Measurements from ENCODE around the gene TBL2. TPM values are rescaled to one million over a fixed set of nuclear protein-coding genes. Genes with fewer than 3 reads are reported as not detected.
"Not testable (repeated sequence)": the region's sequence is repeated elsewhere in the genome, so short reads cannot be mapped to it uniquely, and the experiment has no call there.

TBL2 gene
- total RNA-seq, 1 experiment from 2014 or later, result 55.9 TPM

- Histone ChIP-seq H3K36me3 (no peaks in the 10 kb centered on the region), H3K27me3 (no peaks in the 10 kb centered on the region), H3K4me3 (no peak overlapping the region), H3K27ac (no peak overlapping the region), H3K9me3 (replicated peaks) (no peaks in the 10 kb centered on the region), H3K4me1 (peaks cover 6% of the 10 kb centered on the region)
- peak in 1 of 2 experiments; percentile 40 for DNase-seq
Observed at GRCh38 chr7:73613954-73614735, 35.8 kb upstream of the TBL2 start.

GRCh38 chr7:73612598-73613269, 34.4 kb upstream of the TBL2 start:
- DNase-seq, result peak; percentile 59 to 75

GRCh38 chr7:73611017-73611555, 32.7 kb upstream of the TBL2 start:
- no peaks in the 10 kb centered on the region for H3K9me3 ChIP-seq (replicated peaks)
- DNase-seq, result peak; percentile 75 to 84
- H3K36me3 ChIP-seq, result no peaks in the 10 kb centered on the region
- H3K27ac ChIP-seq, result no peak overlapping the region
- H3K4me3 ChIP-seq, result no peak overlapping the region
- H3K4me1 ChIP-seq, result peaks cover 6% of the 10 kb centered on the region
- H3K27me3 ChIP-seq, result no peaks in the 10 kb centered on the region

More at GRCh38 chr7:73612598-73613269, 34.4 kb upstream of the TBL2 start:
- Histone ChIP-seq H3K4me1 (peaks cover 6% of the 10 kb centered on the region), H3K27me3 (no peaks in the 10 kb centered on the region), H3K4me3 (no peak overlapping the region), H3K27ac (no peak overlapping the region), H3K36me3 (no peaks in the 10 kb centered on the region), H3K9me3 (replicated peaks) (no peaks in the 10 kb centered on the region)

- Histone ChIP-seq H3K27me3 (peaks cover 8% of the 10 kb centered on the region; the same call in 1 of the 2 replicates), H3K4me3 (no peak overlapping the region)
Observed at GRCh38 chr7:73610105-73610504, 31.7 kb upstream of the TBL2 start.

GRCh38 chr7:73607692-73607983, 29.3 kb upstream of the TBL2 start:
- not testable (repeated sequence) for H3K27ac ChIP-seq; DNase-seq; H3K4me1 ChIP-seq; H3K27me3 ChIP-seq; H3K9me3 ChIP-seq (replicated peaks); H3K4me3 ChIP-seq; H3K36me3 ChIP-seq

More at GRCh38 chr7:73610105-73610504, 31.7 kb upstream of the TBL2 start:
- Histone ChIP-seq H3K36me3 (no peaks in the 10 kb centered on the region), H3K9me3 (replicated peaks) (no peaks in the 10 kb centered on the region), H3K27ac (no peak overlapping the region), H3K4me1 (peaks cover 6% of the 10 kb centered on the region)
- DNase-seq, result no peak

GRCh38 chr7:73606801-73607691, 28.7 kb upstream of the TBL2 start:
- Histone ChIP-seq H3K9me3 (replicated peaks) (no peaks in the 10 kb centered on the region), H3K27ac (no peak overlapping the region), H3K4me1 (peaks cover 2% of the 10 kb centered on the region; the same call in 1 of the 2 replicates), H3K4me3 (no peak overlapping the region), H3K27me3 (peaks cover 8% of the 10 kb centered on the region; the same call in 1 of the 2 replicates), H3K36me3 (no peaks in the 10 kb centered on the region)
- DNase-seq, result peak; percentile 71 to 84

- Histone ChIP-seq H3K4me3 (no peak overlapping the region), H3K9me3 (replicated peaks) (no peaks in the 10 kb centered on the region), H3K4me1 (no peaks in the 10 kb centered on the region; the same call in 1 of the 2 replicates), H3K27me3 (peaks cover 8% of the 10 kb centered on the region; the same call in 1 of the 2 replicates), H3K27ac (no peak overlapping the region), H3K36me3 (no peaks in the 10 kb centered on the region)
- no peak for DNase-seq
Observed at GRCh38 chr7:73605601-73606220, 27.3 kb upstream of the TBL2 start.

GRCh38 chr7:73602721-73603651, 24.6 kb upstream of the TBL2 start:
- no peak overlapping the region for H3K27ac ChIP-seq
- DNase-seq, result peak; percentile 30
- no peaks in the 10 kb centered on the region for H3K9me3 ChIP-seq (replicated peaks)

GRCh38 chr7:73599916-73600315, 21.5 kb upstream of the TBL2 start:
- H3K36me3 ChIP-seq, result no peaks in the 10 kb centered on the region
- no peak overlapping the region for H3K27ac ChIP-seq
- H3K27me3 ChIP-seq, result peaks cover 6% of the 10 kb centered on the region; the same call in 1 of the 2 replicates
- DNase-seq, result no peak
- no peaks in the 10 kb centered on the region for H3K9me3 ChIP-seq (replicated peaks)
- no peak overlapping the region for H3K4me3 ChIP-seq
- H3K4me1 ChIP-seq, result no peaks in the 10 kb centered on the region; the same call in none of the 2 replicates

More at GRCh38 chr7:73602721-73603651, 24.6 kb upstream of the TBL2 start:
- H3K36me3 ChIP-seq, result no peaks in the 10 kb centered on the region
- H3K4me3 ChIP-seq, result no peak overlapping the region
- H3K27me3 ChIP-seq, result peaks cover 11% of the 10 kb centered on the region; the same call in 1 of the 2 replicates
- no peaks in the 10 kb centered on the region; the same call in none of the 2 replicates for H3K4me1 ChIP-seq

GRCh38 chr7:73599151-73599882, 20.9 kb upstream of the TBL2 start:
- Histone ChIP-seq H3K4me1 (no peaks in the 10 kb centered on the region; the same call in none of the 2 replicates), H3K9me3 (replicated peaks) (no peaks in the 10 kb centered on the region), H3K36me3 (no peaks in the 10 kb centered on the region), H3K27me3 (peaks cover 6% of the 10 kb centered on the region; the same call in 1 of the 2 replicates), H3K4me3 (no peak overlapping the region), H3K27ac (no peak overlapping the region)
- DNase-seq, result no peak

GRCh38 chr7:73597978-73598782, 19.8 kb upstream of the TBL2 start:
- Histone ChIP-seq H3K4me1 (no peaks in the 10 kb centered on the region; the same call in none of the 2 replicates), H3K27ac (no peak overlapping the region), H3K36me3 (no peaks in the 10 kb centered on the region), H3K9me3 (replicated peaks) (no peaks in the 10 kb centered on the region), H3K4me3 (no peak overlapping the region), H3K27me3 (peaks cover 6% of the 10 kb centered on the region; the same call in 1 of the 2 replicates)
- DNase-seq, result no peak
